Measurements from ENCODE around the gene SRPK1.
"Not testable (repeated sequence)": the region's sequence is repeated elsewhere in the genome, so short reads cannot be mapped to it uniquely, and the experiment has no call there.

The SRPK1 gene

GRCh38 chr6:35931120-35931561 is 10.2 kb upstream of the SRPK1 start:
- DNase-seq (ENCODE audit: low read depth in 2 of 2): no peak

DNA sequence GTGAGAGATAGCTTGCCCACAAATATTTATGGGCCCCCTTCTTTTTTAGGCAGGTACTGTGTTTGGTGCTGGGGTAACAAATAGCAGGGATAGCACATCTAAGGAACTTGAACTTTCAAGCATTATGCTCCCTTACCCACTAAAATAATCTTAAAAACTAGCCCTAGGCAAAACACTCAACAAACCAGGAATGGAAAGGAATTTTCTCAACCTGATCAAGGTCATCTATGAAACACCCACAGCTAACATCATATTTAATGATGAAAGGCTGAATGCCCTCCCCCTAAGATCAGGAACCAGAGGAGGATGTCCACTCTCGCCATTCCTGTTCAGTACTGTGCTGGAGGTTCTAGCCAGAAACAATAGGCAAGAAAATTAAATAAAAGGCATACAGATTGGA is 8.7 kb upstream of the SRPK1 start:
- no peak for DNase-seq (ENCODE audit: low read depth in 2 of 2)

DNA sequence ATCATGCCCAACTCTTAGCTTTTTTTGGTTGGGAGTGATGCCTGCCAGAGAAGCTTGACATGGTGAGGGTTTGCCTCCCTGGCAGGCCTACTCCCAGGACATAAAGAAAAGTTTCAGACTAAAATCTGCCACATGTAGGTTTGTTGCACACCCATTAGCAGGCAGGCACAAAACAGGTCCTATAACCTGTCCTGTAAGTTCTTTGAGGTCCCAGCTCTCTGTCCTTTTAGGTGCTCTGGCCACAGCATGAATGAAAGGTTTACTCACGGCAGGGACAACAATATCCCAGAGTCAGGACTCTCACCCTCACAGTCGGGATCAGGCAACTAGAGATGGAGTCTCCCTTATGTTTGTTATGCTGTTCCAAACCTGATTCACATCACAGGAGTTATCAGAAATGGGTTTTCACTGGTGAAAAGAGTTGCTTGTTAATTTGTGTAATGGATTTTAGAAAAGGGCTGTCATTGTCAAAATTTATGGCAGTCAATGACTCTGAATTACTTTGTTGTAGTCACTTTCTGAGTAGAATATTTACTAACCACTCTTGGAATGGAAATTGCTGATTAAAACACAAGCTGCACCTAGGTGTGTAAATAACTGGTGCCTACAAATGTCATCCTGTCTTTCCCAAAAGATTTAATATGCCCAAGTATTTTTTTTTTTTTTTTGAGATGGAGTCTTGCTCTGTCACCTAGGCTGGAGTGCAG is 5.8 kb upstream of the SRPK1 start:
- no peak for DNase-seq (ENCODE audit: low read depth in 2 of 2)

- no peak for DNase-seq (ENCODE audit: low read depth in 2 of 2)
These were observed 5.1 kb upstream of the SRPK1 start for GRCh38 chr6:35925961-35926360.

GRCh38 chr6:35924146-35924545 is 3.2 kb upstream of the SRPK1 start:
- no peak for DNase-seq (ENCODE audit: low read depth in 2 of 2)

DNA sequence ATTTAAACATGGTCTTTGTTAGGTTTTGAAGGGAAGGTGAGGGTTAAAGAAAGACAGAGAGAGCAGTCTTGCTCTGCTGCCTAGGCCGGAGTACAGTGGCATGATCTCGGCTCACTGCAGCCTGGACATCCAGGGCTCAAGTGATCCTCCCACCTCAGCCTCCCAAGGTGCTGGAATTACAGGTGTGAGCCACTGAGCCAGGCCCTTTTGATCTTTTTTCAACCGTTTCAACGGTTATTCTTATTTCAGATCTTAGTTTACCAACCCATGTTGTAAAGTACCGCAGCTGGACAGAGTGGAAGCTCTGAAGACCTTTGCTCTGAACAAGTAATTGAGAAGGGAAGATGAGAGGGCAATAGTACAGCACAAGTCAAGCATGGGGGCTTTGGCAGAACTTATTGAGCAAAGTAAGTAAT is 1.2 kb upstream of the SRPK1 start:
- no peak for DNase-seq (ENCODE audit: low read depth in 2 of 2)

DNA sequence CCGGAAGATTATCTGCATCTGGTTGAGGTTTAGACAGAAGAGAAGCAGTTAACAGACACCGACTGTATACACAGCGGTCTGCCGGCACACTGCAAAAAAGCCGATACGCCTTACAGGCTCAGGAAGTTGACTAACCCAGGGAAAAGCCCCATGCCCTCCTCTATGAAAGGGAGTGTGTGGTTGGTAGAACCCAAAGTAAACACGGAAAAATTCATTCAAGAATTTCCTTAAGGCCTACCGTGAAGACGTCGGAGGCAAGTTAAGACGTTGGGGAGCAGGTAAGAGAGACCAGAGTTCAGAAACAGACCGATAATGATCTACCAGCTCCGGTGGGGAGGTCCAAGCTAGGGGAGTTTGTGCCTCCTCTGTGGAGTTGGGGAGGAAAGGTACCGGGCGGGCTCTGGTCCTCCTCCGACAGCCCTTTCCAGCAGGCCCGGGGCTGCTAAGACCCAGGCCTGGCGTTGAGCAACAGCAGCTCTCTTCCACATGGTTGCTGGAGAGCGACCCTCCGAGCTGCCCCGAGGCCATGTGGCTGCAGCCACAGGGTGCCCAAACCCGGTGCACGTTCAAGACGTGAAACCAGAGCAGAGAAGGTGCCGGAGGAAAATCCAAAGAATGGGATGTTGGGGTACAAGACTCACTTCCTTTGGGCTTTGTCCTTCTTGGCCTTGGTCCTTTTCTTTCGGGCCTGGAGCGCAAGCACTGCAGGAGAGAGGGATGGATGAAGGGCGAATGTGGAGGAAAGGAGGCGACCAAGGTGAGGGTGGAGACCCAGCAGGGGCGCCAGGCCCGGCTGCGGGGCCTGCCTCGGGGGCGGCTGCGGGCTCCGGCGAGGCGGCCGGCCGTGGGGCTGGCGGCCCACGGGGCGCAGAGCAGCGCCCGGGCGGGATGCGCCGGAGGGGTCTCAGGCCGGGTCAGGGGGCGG is 809 bp downstream of the SRPK1 start:
- DNase-seq (ENCODE audit: low read depth in 2 of 2): no peak

GRCh38 chr6:35919085-35919826 is 1.6 kb downstream of the SRPK1 start:
- DNase-seq (ENCODE audit: low read depth in 2 of 2): no peak

- DNase-seq (ENCODE audit: low read depth in 2 of 2): not testable (repeated sequence)
These were observed 4.0 kb downstream of the SRPK1 start for GRCh38 chr6:35916893-35917292.

DNA sequence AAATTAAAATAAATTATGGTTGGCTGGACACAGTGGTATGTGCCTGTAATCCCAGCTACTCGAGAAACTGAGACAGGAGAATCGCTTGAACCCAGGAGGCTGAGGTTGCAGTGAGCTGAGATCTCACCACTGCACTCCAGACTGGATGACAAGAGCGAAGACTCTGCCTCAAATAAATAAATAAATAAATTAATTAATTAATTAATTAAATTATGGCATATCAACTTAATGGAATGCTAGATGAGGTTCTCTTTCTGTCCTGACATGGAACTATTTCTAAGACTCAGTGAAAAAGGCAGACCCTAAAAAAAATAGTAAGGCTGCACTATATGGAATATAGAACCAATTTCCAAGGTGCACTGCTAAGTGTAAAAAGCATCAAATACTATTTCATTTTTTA is 4.8 kb downstream of the SRPK1 start:
- DNase-seq (ENCODE audit: low read depth in 2 of 2): no peak

DNA sequence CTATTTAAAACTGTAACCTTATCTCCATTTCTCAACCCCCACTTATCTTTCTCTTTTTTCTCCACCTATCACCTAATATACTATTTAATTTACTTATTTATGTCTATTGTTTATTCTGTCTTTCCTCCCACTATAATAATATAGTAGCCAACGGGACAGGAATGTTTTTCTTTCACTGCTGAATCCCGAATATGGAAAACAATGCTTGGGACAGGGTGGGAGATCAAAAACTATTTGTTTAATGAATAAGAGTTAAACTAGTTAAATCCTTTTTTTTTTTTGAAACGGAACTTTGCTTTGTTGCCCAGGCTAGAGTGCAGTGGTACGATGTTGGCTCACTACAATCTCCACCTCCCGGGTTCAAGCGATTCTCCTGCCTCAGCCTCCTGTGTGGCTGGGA is 6.4 kb downstream of the SRPK1 start:
- no peak for DNase-seq (ENCODE audit: low read depth in 2 of 2)

DNA sequence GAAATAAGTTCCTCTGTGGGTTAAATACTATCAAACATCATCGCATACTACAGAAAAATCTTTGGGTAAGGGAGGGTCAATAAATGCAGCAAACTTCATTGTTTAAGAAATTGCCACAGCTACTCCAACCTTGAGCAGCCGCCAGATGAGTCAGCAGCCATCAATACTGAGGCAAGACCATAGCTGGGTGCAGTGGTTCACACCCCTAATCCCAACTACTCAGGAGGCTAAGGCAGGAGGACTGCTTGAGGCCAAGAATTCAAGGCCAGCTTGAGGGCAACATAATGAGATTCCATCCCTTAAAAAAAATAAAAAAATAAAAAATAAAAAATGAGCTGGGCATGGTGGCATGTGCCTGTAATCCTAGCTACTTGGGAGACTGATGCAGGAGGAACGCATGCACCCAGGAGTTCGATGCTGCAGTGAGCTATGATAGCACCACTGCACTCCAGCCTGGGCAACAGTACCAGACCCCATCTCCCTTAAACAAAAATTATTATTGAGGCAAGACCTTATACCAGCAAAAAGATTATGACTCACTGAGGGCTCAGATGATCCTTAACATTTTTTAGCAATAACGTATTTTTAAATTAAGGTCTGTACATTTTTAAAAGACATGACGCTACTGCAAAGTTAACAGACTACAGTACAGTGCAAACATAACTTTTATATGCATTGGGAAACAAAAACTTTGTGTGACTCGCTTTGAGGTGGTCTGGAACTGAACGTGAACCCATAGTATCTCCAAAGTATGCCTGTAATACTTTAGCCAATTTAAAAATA is 8.8 kb downstream of the SRPK1 start:
- DNase-seq (ENCODE audit: low read depth in 2 of 2): no peak

- DNase-seq (ENCODE audit: low read depth in 2 of 2): not testable (repeated sequence)
These were observed 11.3 kb downstream of the SRPK1 start for GRCh38 chr6:35909571-35909970.

DNA sequence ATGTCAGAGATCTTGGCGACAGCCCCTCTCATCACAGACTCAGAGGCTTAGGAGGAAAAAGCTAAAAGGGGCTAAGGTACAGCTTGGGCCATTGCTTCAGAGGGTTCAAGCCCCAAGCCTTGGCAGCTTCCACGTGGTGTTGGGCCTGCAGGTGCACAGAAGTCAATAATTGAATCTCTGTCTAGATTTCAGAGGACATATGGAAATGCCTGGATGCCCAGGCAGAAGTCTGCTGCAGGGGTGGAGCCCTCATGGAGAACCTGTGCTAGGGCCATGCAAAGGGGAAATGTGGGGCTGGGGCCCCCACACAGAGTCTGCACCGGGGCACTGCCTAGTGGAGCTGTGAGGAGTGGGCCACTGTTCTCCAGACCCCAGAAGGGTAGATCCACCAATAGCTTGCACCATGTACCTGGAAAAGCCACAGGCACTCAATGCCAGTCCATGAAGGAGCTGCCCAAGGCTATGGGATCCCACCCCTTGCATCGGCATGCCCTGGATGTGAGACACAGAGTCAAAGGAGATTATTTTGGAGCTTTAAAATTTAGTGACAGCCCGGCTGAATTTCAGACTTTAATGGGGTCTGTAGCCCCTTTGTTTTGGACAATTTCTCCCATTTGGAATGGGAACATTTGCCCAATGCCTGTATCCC is 12.0 kb downstream of the SRPK1 start:
- DNase-seq (ENCODE audit: low read depth in 2 of 2): not testable (repeated sequence)

DNA sequence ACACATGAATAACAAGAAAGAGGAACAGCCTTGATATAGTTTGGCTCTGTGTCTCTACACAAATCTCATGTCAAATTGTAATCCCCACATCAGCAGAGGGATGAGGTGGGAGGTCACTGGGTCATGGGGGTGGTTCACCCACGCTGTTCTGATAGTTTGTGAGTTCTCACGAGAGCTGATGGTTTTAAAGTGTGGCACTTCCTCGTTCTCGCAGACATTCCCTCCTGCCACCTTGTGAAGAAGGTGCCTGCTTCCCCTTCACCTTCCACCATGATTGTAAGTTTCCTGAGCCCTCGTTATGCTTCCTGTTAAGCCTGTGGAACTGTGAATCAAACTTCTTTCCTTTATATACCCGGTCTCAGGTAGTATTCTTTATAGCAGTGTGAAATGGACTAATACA is 13.1 kb downstream of the SRPK1 start:
- no peak for DNase-seq (ENCODE audit: low read depth in 2 of 2)

DNA sequence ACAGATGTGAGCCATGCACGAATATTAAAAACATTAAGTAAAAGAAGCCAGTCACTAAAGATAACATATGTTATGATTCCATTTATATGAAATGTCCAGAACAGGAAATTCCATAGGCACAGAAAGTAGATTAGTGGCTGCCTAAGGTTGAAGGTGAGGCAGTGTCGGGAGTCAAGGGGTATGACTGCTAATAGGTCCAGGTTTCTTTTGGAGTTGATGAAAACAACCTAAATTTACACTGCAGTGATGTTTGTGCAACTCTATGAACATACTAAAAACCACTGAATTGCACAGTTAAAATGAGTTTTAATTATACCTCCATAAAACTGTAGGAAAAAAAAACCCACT is 14.4 kb downstream of the SRPK1 start:
- no peak for DNase-seq (ENCODE audit: low read depth in 2 of 2)

DNA sequence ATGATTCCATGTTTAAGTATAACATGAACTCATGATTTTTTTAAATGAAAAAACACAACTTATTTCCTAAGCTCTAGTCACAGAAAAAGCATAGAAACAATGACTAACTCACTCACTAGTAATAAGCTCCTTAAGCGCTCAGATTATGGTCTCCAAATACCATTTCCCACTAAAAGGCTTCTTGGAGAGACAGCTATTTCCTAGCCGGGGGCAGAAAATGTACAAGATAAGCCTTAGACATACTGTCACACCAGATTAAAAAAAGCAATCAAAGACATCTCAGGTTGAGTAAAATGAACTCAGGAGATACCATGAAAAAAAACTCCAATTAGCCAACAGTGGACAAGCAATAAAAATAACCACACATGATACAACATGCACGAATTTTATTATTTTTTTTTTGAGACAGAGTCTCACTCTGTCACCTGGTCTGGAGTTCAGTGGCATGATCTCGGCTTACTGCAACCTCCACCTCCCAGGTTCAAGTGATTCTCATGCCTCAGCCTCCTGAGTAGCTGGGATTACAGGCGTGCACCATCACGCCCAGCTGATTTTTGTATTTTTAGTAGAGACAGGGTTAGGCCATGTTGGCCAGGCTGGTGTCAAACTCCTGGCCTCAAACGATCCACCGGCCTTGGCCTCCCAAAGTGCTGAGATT is 14.9 kb downstream of the SRPK1 start:
- DNase-seq (ENCODE audit: low read depth in 2 of 2): no peak

DNA sequence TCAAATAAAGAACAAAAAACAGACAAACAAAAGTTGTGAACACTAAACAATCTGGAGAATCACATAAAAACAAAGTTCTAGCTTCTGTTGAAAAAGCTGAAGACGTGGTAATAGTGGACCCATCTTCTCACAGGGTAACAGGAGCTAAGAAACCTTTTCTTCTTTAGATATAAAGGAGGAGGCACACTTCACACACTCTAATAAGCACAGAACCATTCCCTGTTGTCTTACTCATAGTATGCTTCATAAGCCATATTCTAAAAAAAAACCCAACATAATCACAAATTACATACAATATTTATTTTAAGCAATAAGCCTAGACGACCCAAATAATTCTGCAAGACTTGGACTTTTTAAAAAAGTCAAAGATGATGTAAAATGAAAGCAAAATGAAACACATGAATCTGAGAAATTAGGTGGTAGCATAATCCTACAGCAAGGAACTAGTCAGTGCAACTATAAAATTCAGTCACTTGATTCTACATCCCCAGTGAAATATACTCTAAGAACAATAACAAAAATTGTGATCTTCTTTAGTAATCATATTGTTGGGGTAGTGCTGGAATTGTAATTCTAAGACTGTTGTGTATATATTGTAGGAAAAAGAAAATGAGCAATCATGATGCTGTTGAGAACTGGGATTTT is 15.6 kb downstream of the SRPK1 start:
- DNase-seq (ENCODE audit: low read depth in 2 of 2): no peak

- DNase-seq (ENCODE audit: low read depth in 2 of 2): no peak
These were observed 17.2 kb downstream of the SRPK1 start for GRCh38 chr6:35903679-35904078.

GRCh38 chr6:35900448-35900847 is 20.4 kb downstream of the SRPK1 start:
- DNase-seq (ENCODE audit: low read depth in 2 of 2): no peak

Data from fibroblast of skin of left biceps (primary cell).